KG1 (cell line): Measurements from ENCODE around the gene C14orf93.
"Not testable (repeated sequence)": the region's sequence is repeated elsewhere in the genome, so short reads cannot be mapped to it uniquely, and the experiment has no call there.

Source experiments
- DNase-seq: peaks from one replicate; lab custom pipeline; 2025; lab: John Stamatoyannopoulos, UW

The C14orf93 gene

GRCh38 chr14:22973217-22974032 lies 36.5 kb downstream of the C14orf93 start:
- no peak for DNase-seq

DNA sequence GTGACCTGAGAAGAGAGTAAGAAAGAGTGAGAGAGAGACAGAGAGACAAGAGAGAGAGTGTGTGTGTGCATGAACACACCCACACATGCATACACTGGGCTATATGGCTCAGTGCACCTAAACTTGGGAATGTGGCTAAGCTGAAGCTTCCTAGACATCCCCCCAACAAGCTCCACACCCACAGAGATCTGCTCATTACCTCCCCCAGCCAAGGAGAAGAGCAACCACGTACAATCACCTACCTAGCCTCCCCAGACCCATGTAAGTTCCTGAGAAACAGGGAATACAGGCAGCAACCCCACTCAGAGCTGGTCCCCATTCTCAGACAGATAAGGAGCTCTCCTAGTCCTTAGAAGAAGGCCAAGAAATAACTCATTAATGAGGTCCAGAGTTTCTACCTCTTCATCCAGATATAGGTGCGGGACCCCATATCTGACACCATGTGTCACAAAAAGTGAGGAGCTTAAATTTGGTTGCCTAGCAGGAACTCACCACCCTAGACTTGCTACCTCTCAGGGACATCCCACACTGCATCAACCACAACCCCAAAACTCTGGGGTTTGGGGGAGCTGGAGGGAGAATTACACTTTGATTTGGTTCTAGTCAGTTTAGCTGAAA lies 37.5 kb downstream of the C14orf93 start:
- DNase-seq, result no peak

DNA sequence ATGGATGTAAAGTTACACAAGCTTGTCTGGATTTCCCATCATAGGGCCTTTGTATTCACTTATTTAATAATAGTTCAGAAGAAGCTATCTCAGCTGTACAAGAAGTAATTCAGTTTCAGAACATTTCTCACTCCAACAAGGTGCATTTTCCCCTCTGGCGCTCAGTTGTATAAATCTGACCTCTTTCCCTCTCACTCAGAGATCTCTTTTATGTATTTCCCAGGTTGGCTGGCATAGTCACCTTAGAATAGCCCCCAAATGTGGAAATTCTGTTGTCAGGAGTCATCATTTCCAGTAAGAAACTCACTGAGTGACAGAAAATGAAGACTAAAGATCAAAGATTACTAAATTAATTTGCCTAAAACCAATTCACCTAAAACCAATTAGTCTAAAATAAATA lies 38.8 kb downstream of the C14orf93 start:
- DNase-seq, result no peak

DNA sequence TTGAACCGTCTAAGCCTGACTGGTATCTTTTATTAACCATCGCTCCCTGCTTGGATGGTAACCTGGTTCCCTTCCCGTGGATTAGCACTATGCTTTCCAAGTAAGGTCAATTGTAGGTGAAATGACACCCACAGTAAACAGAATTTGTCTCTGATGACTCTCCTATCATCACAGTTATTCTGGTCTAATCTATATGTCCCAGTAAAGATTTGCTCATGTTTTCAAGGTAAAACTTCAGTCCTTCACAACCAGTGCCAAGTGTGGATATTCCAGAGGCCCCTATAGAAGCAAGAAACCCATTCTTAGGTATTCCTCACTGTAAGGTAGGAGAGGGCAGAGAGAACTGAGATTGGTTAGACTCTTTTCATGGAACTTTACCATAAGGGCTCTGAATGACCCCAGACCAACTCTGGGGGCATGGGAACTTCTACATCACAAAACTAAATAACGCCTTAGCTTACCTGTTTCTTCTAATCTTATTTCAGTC lies 43.1 kb downstream of the C14orf93 start:
- no peak for DNase-seq

DNA sequence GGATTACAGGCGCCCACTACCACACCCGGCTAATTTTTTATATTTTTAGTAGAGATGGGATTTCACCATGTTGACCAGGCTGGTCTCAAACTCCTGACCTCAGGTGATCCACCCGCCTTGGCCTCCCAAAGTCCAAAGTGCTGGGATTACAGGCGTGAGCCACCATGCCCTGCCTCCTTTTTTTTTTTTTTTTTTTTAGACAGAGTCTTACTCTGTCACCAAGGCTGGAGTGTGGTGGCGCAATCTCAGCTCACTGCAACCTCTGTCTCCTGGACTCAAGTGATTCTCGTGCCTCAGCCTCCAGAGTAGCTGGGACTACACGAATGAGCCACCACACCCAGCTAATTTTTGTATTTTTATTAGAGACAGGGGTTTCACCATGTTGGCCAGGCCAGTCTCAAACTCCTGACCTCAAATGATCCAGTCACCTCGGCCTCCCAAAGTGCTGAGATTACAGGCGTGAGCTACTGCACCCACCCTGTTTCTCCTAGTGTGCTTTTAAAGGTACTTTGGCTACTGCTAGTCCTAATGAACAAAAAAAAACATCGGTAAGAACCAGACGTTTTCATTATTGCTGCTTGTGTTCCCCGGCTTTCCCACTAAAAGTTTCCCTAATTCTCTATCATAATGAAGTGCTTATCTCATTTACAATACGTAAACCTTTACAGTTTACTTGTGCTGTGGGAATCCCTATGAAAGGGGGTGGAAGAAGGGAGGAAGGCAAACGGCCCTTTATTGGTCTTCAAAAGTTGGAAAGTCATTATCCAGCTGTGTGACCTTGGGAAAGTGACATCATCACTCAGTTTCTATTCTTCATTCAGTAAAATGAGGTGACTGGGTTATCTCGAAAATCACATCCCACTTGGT lies 43.8 kb downstream of the C14orf93 start:
- not testable (repeated sequence) for DNase-seq

GRCh38 chr14:22962061-22962676 lies 47.8 kb downstream of the C14orf93 start:
- DNase-seq, result no peak

DNA sequence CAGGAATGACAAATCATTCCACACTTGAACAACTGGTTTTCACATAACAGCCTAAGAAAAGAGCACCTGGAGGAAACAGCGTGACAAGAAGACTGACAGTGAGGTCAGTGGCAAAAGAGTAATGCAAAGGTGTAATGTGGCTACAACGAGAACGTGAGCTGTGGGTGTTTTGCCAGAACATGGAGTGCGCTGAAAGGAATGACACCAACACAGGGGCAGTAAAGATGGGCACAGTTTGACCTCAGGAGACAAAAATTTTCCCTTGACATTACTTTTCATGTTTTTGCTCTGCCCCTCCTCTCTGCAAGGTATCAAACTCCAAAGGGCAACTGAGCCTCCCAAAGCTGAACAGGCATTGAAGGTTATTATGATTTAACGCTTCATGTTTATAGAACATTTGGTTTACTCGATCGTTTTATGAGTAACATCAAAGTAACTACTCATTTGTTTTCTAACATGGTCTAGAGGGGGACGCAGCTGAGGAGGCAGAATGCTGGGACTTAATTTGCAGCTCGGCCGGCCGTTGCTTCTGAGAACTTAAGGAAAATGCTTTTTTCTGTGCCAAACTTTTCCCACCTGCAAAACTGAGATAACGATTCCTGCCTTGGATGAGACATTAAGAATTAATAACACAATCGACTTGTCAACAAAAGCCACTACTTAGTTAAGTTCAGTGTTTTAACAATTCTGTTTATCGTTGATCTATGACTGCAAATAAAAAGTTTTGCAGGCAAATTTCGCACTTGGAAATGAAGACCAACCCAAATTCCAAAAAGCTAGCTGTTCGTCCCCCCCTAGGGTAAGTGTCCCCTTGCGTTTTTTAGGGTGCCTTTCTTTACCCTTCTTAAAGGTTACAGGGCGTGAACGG lies 54.0 kb downstream of the C14orf93 start:
- DNase-seq, result no peak

DNA sequence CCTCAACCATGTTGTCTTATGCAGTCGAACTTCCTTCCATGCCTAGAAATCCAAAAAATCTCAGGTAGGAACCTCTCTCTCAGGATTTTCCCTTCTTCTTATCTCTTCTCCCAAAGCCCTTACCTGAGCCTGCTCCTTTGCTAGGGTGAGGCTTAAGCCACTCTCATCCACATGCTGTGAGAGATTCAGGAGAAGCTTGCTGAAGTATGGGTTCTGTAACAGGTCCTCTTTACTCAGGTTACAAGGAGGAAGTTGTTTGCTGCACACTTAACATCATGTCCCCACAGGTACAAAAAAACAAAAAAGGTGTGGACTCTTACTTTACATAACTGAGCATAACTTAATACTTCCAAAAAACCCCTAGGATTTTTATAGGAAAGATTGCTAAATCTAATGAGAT lies 57.5 kb downstream of the C14orf93 start:
- no peak for DNase-seq

DNA sequence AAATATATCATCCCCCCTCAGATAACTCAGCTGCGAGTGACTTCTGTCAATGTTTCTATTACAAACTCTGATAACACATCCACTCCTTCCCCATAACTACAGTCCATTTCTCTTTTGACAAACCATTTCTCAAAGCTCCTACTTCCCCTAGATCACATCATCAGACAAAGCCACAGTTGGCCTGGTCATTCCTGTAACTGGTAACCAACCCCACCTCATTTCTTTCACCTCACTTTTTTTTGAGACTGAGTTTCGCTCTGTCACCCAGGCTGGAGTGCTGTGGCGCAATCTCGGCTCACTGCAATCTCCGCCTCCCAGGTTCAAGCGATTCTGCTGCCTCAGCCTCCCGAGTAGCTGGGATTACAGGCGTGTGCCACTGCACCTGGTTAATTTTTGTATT lies 58.1 kb downstream of the C14orf93 start:
- not testable (repeated sequence) for DNase-seq

- DNase-seq, result no peak
Measured at GRCh38 chr14:22945642-22946041, 64.3 kb downstream of the C14orf93 start.

- no peak for DNase-seq
Measured at GRCh38 chr14:22939684-22940083, 70.3 kb downstream of the C14orf93 start.
